ENCODE measurements around the gene RPS24. TPM values are rescaled to one million over a fixed set of nuclear protein-coding genes. Genes with fewer than 3 reads are reported as not detected.

The RPS24 gene
- total and polyA plus RNA-seq, 2 experiments from 2014 or later = 543 to 2,002 TPM

GRCh38 chr10:78019264-78019663 lies 14.4 kb upstream of the RPS24 start:
- peaks cover 68% of the 10 kb centered on the region for H3K36me3 ChIP-seq
- H3K27ac ChIP-seq = no peak overlapping the region
- no peaks in the 10 kb centered on the region for H3K9me3 ChIP-seq (ENCODE audit: low read depth)
- no peak for DNase-seq (ENCODE audit: low read depth in 1 of 2, low spot score in 1 of 2)
- no peaks in the 10 kb centered on the region for H3K27me3 ChIP-seq
- H3K4me3 ChIP-seq = no peak overlapping the region
- TF ChIP-seq CTCF (IDR thresholded peaks at IDR 0.05; ENCODE audit: low read depth, low read length) = no peak
- H3K4me1 ChIP-seq (ENCODE audit: low read depth) = no peaks in the 10 kb centered on the region

GRCh38 chr10:78021201-78021600 lies 12.5 kb upstream of the RPS24 start:
- H3K36me3 ChIP-seq = peaks cover 80% of the 10 kb centered on the region
- TF ChIP-seq CTCF (IDR thresholded peaks at IDR 0.05; ENCODE audit: low read depth, low read length) = no peak

DNA sequence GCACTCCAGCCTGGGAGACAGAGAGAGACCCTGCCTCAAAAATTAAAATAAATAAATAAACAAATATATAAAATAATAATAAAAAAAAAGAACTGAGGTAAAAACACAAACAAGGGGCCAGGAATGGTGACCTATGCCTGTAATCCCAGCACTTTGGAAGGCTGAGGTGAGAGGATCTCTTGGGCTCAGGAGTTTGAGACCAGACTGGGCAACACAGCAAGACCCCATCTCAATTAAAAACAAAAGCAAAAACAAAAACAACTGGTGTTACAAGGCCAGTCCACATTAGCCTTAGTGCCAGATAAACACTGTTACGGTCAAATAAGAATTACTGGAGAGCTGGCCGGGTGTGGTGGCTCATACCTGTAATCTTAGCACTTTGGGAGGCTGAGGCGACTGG lies 9.9 kb upstream of the RPS24 start:
- DNase-seq (ENCODE audit: low read depth in 1 of 2, low spot score in 1 of 2) = no peak
- no peaks in the 10 kb centered on the region for H3K9me3 ChIP-seq (ENCODE audit: low read depth)
- H3K4me1 ChIP-seq (ENCODE audit: low read depth) = peaks cover 6% of the 10 kb centered on the region
- no peak for TF ChIP-seq CTCF (IDR thresholded peaks at IDR 0.05; ENCODE audit: low read depth, low read length)
- peaks cover 63% of the 10 kb centered on the region for H3K36me3 ChIP-seq
- no peaks in the 10 kb centered on the region for H3K27me3 ChIP-seq
- no peak overlapping the region for H3K27ac ChIP-seq
- no peak overlapping the region for H3K4me3 ChIP-seq

More at GRCh38 chr10:78021201-78021600, 12.5 kb upstream of the RPS24 start:
- no peak for DNase-seq (ENCODE audit: low read depth in 1 of 2, low spot score in 1 of 2)
- Histone ChIP-seq H3K4me3 (no peak overlapping the region), H3K9me3 (ENCODE audit: low read depth) (no peaks in the 10 kb centered on the region), H3K27me3 (no peaks in the 10 kb centered on the region), H3K27ac (no peak overlapping the region), H3K4me1 (ENCODE audit: low read depth) (no peaks in the 10 kb centered on the region)

- H3K9me3 ChIP-seq (ENCODE audit: low read depth) = no peaks in the 10 kb centered on the region
- TF ChIP-seq CTCF (IDR thresholded peaks at IDR 0.05; ENCODE audit: low read depth, low read length) = no peak
- peaks cover 6% of the 10 kb centered on the region for H3K4me1 ChIP-seq (ENCODE audit: low read depth)
- peaks cover 47% of the 10 kb centered on the region for H3K36me3 ChIP-seq
- H3K27me3 ChIP-seq = no peaks in the 10 kb centered on the region
- no peak for DNase-seq (ENCODE audit: low read depth in 1 of 2, low spot score in 1 of 2)
- H3K27ac ChIP-seq = no peak overlapping the region
- no peak overlapping the region for H3K4me3 ChIP-seq
These were observed 7.8 kb upstream of the RPS24 start for GRCh38 chr10:78025685-78026364.

DNA sequence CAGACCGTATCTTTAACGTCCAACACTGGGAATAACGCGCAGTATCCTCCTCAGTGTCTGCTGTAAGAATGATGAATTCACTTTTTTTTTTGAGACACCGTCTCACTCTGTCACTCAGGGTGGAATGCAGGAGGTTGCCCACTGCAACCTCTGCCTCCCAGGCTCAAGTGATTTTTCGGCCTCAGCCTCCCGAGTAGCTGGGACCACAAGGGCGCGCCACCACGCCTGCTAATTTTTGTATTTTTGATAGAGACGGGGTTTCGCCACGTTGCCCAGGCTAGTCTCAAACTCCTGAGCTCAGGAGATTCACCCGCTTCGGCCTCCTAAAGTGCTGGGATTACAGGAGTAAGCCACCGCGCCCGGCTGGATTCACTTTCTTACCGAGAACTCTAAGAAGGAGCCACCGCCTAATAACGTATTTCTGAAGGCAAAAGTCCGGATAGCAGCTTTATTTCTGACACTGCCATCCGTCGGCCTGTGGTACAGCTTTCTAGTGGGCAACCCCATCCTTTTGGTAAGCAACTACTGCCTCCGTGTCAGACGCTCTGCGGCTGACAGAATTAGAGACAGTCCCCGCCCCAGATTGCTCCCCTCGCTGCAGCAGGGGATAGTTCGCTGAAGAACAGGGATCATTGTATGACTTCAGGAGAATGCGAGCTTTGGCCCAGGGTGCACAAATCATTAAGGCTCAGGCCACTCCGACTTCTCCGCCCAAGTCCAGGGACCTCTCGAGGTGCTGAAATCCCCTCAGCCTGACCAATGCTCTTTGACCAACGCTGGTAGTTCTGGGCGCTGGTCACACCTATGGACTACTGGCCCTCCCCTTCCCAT lies 5.0 kb upstream of the RPS24 start:
- Histone ChIP-seq H3K4me3 (peak overlapping the region; percentile 91), H3K27me3 (no peaks in the 10 kb centered on the region), H3K4me1 (ENCODE audit: low read depth) (peaks cover 6% of the 10 kb centered on the region), H3K9me3 (ENCODE audit: low read depth) (no peaks in the 10 kb centered on the region), H3K27ac (peak overlapping the region; percentile 87), H3K36me3 (peaks cover 20% of the 10 kb centered on the region)
- peak; percentile 50 to 74 for DNase-seq (ENCODE audit: low read depth in 1 of 2, low spot score in 1 of 2)
- TF ChIP-seq CTCF (IDR thresholded peaks at IDR 0.05; ENCODE audit: low read depth, low read length) = no peak

Measured in cardiac muscle cell (in vitro differentiated cells and primary cell).